HG03039 (cell line): ENCODE measurements around the gene SLC4A1.

Source experiments
- ATAC-seq: cut with Tn5 transposase; IDR thresholded peaks from one replicate; pipeline ENCODE4 v1.9.1; 2021; ENCODE audit warnings: mild to moderate bottlenecking, moderate library complexity; ENCODE audit not compliant: unreplicated experiment

SLC4A1 gene

DNA sequence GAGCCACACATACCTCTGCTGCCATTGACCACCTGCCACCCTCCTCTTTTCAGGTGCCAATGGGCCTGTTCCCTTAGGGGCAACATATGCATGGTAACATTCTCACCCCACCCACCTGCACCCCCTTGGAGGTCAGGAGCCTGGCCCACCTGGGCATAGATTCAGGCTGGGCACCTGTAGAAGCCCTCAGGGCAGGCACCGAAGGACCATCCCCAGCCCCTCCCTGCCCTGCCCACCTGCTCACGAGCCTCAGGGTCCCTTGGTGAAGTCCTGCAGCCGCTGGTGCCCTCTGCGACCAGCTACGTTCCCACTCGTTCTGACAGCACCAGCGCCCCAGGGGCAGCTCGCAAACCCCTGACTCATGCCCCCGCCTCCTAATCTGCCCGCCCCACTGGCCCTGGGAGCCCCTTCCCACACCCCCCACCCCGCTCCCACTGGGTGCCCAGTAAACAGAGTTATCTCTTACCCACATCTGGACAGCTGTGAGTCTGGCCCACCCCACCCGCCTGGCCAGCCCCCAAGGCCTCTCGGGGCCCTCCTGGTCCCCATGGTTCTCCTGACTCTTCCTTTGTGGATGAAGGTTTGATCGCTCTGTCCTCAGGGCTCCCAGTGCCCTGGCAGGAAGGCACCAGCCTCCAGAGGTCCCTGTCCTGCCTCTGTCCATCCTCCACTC, at the start of gene SLC4A1:
Gene SLC4A1, minus strand, starts transcription at position 318 of the 673 bp plus-strand sequence. CDS start 5,269 bp downstream, outside the sequence.
- no peak for ATAC-seq

DNA sequence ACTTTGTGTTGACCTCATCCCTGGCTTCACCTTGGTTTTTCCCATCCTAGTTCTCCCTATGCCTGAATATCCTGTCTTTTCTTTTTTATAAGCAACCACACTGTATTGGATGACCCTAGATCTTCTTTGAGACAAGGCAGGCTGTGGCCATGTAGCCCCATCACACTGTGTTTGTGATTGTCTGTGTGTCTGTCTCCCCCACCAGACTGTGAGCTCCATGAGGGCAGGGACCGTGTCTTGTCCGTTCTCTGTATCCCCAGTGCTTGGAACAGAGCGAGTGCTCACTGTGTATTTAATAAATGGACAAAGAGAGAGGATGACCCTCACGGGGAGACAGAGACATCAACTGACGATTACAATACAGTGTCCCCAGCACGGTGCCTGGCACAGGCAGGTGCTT, 49.6 kb upstream of the SLC4A1 start:
- no peak for ATAC-seq

- no peak for ATAC-seq
Observed at GRCh38 chr17:44315760-44316731, 48.1 kb upstream of the SLC4A1 start.

- no peak for ATAC-seq
Observed at GRCh38 chr17:44314869-44315661, 47.1 kb upstream of the SLC4A1 start.

DNA sequence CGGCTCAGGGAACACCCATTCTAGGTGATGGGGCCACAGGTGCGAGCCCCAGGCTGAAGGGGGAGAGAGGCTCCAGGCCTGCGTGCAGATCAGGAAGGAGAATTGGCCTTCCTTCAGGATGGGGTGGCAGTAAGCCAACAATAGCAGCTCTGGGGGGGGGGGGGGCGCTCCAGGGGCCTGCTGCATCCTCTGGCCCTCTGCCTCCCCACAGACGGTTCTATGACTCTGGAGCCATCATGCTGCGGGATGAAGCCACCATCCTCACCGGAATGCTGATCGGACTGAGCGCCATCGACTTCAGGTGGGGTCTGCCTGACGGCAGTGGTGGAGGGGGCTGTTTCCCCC, 46.6 kb upstream of the SLC4A1 start:
- ATAC-seq, result no peak

- no peak for ATAC-seq
Observed at GRCh38 chr17:44314031-44314430, 46.1 kb upstream of the SLC4A1 start.

DNA sequence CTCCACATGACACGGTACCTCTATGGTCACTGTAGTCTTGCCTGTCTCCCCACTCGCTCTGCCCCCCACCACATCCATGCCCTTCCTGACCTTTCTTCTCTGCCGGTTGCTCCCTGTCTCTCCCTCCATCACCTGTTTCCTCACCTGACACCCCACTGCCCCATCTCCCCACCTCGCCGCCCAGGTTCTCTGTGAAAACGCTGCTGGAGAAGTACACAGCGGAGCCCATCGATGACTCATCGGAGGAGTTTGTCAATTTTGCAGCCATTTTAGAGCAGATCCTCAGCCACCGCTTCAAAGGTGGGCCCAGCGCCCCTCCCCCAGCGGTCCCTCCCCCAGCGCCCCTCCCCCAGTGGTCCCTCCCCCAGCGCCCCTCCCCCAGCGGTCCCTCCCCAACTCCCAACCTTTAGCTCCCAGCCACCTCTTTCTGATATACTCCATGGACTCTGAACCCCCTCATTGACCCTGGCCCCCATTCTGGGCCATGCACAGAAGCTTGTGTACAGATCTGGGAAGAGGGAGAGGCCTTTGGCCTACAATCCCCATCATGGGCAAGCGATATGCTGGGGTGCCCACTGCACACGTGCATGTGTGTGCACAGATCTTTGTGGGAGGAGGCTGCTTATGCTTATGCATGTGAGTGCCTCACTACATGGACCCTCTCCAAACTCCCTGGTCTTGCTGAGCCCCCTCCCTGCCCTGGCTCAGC, 44.6 kb upstream of the SLC4A1 start:
- no peak for ATAC-seq

DNA sequence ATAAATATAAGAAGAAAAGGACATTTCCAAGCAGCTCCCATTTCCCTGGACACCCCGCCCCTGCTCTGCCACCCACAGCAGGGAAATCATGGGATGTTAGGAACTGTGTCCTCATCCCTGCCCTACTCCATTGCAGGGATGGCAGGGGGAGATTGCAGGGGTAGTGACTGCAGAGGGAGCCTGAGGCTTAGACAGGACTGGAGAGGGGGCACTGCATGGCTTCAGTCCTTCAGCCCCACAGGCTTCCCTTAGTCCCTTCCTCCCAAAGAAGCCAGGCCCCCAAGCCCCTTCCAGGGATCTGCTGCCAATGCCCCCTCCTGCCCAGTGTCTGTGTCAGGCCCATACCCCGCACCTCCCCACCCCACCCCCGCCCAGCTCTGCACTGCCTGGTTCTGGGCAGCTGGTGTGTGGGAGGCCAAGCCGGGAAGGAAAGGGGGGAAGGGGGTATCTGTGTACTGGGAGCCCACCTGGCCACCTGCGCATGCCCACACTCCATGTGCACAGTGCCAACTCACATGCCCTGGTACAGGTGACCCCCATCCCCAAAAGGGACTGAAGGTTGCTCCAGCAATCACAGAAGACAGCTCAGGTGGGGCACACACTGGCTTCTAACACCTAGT, 43.7 kb upstream of the SLC4A1 start:
- no peak for ATAC-seq

GRCh38 chr17:44310609-44311376, 42.9 kb upstream of the SLC4A1 start:
- no peak for ATAC-seq

DNA sequence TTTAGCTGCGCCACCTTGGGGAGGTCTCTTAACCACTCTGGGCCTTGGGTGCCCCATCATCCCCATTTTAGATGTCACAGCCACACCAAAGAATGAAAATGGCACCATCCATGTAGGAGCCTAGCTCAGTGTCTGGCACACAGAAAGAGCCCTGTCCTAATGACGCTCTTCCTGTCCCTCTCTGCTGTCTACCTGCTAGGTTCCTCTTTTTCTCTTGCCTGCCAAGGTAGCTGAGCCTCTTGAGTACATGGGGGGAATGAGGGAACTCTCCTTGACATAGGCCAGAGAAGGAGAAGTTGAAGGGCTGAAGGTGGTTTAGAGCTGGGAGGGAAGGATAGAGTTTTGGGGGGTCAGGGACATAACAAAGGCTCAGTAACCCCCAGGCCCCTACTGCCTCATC, 42.3 kb upstream of the SLC4A1 start:
- ATAC-seq, result no peak

- no peak for ATAC-seq
Observed at GRCh38 chr17:44309472-44309871, 41.5 kb upstream of the SLC4A1 start.

DNA sequence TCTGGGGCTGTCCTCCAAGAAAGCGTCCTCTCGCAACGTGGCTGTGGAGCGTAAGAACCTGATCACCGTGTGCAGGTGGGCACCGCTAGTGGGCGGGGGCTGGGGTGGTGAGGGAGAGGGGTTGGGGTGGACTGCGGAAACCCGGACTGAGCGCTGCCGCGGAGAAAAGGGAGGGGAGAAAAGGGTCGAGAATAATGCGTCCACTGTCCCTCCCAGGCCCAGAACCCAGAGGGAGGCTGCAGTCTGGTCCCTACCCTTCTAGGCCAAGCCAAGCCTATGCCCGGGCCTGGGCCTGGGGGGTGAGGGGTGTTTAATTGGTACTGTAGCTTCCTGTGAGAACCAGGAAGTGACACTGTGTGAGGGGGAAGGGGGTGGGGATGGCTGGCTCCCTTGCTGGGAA, 40.9 kb upstream of the SLC4A1 start:
- no peak for ATAC-seq

GRCh38 chr17:44308320-44308818, 40.4 kb upstream of the SLC4A1 start, which contains the start of gene RUNDC3A:
Gene RUNDC3A, plus strand, starts transcription at chr17:44308601. Its CDS starts 232 bp downstream, at chr17:44308833.
- ATAC-seq, result no peak

DNA sequence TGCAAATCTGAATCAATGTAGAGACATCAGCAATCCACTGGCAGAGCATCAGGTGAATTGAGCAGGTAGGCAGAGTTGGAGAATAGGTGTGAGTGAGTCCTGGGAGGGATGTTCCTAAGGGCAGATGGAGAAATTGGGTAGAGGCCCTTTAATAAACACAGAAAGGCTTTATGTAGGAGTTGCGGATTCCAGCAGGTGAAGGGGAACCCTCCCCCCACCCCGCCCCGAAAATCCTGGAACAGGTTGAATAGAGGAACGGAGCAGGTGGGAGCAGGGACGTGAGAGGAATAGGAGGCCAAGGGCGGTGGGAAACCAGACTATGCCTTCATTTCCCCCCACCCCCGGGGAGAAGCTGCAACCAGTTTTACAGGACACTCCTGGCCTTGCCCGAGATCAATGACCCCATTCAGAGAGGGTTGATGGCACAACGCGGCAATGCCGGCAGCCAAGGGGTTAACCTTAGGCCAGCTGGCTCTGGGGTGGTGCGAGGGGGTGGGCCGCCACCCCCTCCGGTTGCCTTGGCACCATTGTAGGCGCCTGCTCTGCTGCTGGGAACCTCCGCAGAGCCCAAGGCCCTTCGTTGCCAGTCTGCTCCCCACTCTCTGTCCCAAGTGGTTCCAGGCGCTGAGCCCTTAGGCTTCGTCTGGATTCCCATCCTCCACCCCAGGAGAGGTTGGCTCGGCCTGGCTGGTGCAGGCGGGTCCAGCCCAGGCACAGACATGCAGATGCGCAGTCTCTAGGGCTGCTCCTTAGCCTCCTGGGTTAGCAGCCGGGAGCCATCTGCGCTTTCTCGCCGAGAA, 39.7 kb upstream of the SLC4A1 start:
- no peak for ATAC-seq

- no peak for ATAC-seq
Observed at GRCh38 chr17:44304651-44305050, 36.7 kb upstream of the SLC4A1 start.

- no peak for ATAC-seq
Observed at GRCh38 chr17:44297975-44298374, 30.0 kb upstream of the SLC4A1 start.

- ATAC-seq, result no peak
Observed at GRCh38 chr17:44293509-44294226, 25.7 kb upstream of the SLC4A1 start.

GRCh38 chr17:44287651-44288050, 19.7 kb upstream of the SLC4A1 start:
- no peak for ATAC-seq
